ENCODE measurements around the gene FAM149A.

The FAM149A gene

DNA sequence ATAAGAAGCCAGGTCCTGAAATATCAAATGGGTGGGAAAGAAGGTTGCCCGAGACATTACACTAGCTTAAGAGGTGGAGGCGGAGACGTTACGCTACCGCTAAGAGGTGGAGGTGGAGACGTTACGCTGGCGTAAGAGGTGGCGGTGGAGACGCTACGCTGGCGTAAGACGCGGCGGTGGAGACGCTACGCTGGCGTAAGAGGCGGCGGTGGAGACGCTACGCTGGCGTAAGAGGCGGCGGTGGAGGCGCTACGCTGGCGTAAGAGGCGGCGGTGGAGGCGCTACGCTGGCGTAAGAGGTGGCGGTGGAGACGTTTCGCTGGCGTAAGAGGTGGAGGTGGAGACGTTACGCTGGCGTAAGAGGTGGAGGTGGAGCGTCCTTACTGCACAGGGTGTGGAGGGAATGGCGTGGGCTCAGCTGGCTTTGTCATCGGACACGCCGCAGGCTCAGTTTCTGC, 99.6 kb downstream of the FAM149A start:
- peak overlapping the region; percentile 13 for H3K4me3 ChIP-seq (ENCODE audit: low read depth, low read length)
- TF ChIP-seq, protein P1, sequence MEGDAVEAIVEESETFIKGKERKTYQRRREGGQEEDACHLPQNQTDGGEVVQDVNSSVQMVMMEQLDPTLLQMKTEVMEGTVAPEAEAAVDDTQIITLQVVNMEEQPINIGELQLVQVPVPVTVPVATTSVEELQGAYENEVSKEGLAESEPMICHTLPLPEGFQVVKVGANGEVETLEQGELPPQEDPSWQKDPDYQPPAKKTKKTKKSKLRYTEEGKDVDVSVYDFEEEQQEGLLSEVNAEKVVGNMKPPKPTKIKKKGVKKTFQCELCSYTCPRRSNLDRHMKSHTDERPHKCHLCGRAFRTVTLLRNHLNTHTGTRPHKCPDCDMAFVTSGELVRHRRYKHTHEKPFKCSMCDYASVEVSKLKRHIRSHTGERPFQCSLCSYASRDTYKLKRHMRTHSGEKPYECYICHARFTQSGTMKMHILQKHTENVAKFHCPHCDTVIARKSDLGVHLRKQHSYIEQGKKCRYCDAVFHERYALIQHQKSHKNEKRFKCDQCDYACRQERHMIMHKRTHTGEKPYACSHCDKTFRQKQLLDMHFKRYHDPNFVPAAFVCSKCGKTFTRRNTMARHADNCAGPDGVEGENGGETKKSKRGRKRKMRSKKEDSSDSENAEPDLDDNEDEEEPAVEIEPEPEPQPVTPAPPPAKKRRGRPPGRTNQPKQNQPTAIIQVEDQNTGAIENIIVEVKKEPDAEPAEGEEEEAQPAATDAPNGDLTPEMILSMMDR (IDR thresholded peaks at IDR 0.05; ENCODE audit: low read depth, low read length, missing control alignments): no peak
- DNase-seq (ENCODE audit: low read depth): no peak

GRCh38 chr4:186204686-186205085, 100.2 kb downstream of the FAM149A start:
- no peak for DNase-seq (ENCODE audit: low read depth)
- H3K4me3 ChIP-seq (ENCODE audit: low read depth, low read length): peak overlapping the region; percentile 7
- TF ChIP-seq, protein P1 (IDR thresholded peaks at IDR 0.05; ENCODE audit: low read depth, low read length, missing control alignments): no peak

DNA sequence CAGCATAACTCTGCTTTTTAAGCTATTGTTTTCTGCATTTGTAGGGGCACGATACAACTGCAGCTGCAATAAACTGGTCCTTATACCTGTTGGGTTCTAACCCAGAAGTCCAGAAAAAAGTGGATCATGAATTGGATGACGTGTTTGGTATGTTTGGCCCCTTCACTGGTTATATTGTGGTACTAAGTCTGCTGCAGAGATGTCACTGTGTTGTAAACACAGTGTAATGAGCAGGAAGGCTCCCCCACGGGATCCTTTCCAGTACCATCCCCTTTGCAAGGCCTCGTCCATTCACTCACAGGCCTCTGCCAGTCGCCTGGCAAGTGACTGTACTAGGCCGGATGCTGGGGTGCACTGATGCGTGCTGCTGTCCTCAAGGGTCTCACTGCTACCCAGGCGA, 100.7 kb downstream of the FAM149A start:
- DNase-seq (ENCODE audit: low read depth): no peak
- TF ChIP-seq, protein P1 (IDR thresholded peaks at IDR 0.05; ENCODE audit: low read depth, low read length, missing control alignments): no peak
- no peak overlapping the region; the same call in 1 of the 2 replicates for H3K4me3 ChIP-seq (ENCODE audit: low read depth, low read length)

DNA sequence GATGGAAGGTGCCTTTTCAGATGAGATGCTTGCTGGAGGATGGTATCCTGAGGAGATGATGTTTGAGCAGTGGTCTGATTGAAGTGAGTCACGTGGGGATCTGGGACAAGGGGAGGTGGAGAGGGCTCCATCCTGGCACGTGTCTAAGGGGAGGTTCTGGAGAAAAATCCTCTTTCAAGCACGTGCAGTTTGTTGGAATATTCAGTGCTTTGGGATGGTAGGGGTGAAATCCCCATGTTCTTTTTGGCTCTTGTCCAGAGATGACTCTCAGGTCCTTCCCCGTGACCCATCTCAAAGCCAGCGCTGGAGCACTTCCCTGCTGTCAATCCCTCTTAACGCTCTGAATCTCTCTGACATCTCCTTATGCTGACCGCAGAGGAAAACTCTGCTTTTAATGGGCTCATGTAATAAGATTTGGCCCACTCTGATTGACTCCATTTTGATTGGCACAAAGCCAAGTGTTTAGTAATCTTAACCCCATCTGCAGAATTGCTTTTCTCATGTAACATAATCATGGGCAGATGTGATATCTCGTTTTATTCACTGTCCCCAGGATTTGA, 112.0 kb downstream of the FAM149A start:
- H3K4me3 ChIP-seq (ENCODE audit: low read depth, low read length): no peak overlapping the region
- DNase-seq (ENCODE audit: low read depth): no peak
- TF ChIP-seq, protein P1 (IDR thresholded peaks at IDR 0.05; ENCODE audit: low read depth, low read length, missing control alignments): no peak

DNA sequence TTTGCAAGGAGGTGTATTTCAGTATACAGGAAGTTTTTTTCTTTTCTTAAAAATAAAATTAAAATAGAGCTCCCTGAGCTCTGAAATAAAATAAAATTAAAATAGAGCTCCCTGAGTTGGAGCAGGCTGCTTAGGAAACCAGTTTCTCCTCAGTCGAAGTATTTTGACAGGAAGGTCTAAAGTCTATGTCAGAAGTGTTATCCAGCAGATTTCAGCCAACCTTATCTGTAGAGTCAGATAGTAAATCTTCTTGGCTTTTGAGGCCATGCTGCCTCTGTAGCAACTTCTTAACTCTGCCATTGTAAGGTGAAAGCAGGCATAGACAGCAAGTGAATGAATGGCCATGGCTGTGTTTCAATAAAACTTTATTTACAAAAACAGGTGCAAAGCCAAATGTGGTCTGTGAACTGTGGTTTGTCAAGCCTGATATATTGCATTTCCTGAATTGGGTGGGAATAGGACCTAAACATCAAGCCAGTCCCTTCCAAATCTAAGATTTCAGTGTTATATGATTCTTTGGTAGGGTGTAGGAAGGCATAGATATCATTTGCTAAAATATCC, 113.3 kb downstream of the FAM149A start:
- TF ChIP-seq, protein P1 (IDR thresholded peaks at IDR 0.05; ENCODE audit: low read depth, low read length, missing control alignments): no peak
- H3K4me3 ChIP-seq (ENCODE audit: low read depth, low read length): no peak overlapping the region
- DNase-seq (ENCODE audit: low read depth): no peak

GRCh38 chr4:186221624-186222023, 117.1 kb downstream of the FAM149A start:
- no peak for DNase-seq (ENCODE audit: low read depth)
- TF ChIP-seq, protein P1 (IDR thresholded peaks at IDR 0.05; ENCODE audit: low read depth, low read length, missing control alignments): no peak
- no peak overlapping the region for H3K4me3 ChIP-seq (ENCODE audit: low read depth, low read length)
